ENCODE data around the gene CA6.

DNA sequence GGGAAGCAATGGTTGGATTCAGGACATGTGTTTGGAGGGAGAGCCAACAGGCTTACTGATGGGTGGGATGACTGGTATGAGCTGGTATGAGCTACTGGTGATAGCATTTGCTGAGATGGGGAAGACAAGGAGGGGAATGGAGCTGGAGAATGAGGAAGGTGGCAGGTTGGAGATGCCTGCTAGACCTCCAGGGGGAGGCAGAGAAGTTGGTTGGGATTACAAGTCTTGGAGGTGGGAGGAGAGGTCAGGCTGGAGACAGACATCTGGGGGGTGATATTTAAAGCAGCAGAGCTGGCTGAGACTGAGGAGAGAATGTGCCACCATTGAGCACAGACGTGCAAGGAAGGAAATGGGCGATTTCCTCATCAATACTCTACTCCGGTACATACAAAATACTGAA, 35.3 kb upstream of the CA6 start:
- no peak for TF ChIP-seq YY1 (IDR thresholded peaks at IDR 0.05; ENCODE audit: low read depth)
- TF ChIP-seq ZBTB7A (IDR thresholded peaks at IDR 0.05; ENCODE audit: low read depth), result no peak
- no peak for TF ChIP-seq TAF1 (IDR thresholded peaks at IDR 0.05; ENCODE audit: low read depth)
- TF ChIP-seq EP300 (IDR thresholded peaks at IDR 0.05; ENCODE audit: borderline replicate concordance), result no peak
